IMR-90 (cell line): Measurements from ENCODE around the gene CEACAM8. TPM values are rescaled to one million over a fixed set of nuclear protein-coding genes. Genes with fewer than 3 reads are reported as not detected.
"Not testable (repeated sequence)": the region's sequence is repeated elsewhere in the genome, so short reads cannot be mapped to it uniquely, and the experiment has no call there.

Experiments
- ATAC-seq: fragments of 200-7000 bp; cut with Tn5 transposase; 2 replicates; pipeline ENCODE4 v1.9.1; 2020; ENCODE audit warnings: low read depth, mild to moderate bottlenecking, moderate library complexity
- BruUV-seq: library from RNA; stranded (reverse); fragments of 400-500 nt; replicated peaks from 2 replicates; lab custom pipeline; 2021; lab: Mats Ljungman, UMichigan
- CTCF ChIA-PET: fragments of 300-600 bp; formaldehyde crosslinking; extraction: SDS; loops from one replicate; lab custom pipeline; 2021; ENCODE audit warnings: antibody characterized with exemption; lab: Yijun Ruan, JAX
- POLR2A ChIA-PET: fragments of 300-600 bp; sonication (Branson Sonifier 250); formaldehyde crosslinking; loops from one replicate; lab custom pipeline; 2022; ENCODE audit warnings: antibody characterized with exemption; ENCODE audit not compliant: unreplicated experiment; lab: Charles Lee
- DNase-seq: peaks from one replicate; pipeline ENCODE4 v3.0.0; 2013
- H2AFZ ChIP-seq: replicated peaks from 2 replicates; pipeline ENCODE3; 2013; ENCODE audit warnings: low read length, mild to moderate bottlenecking; ENCODE audit not compliant: poor library complexity
- H2AK5ac ChIP-seq: 2 replicates; pipeline ENCODE4 v1.6.1; 2013; ENCODE audit warnings: low read depth, low read length, inconsistent platforms
- H2AK9ac ChIP-seq: replicated peaks from 2 replicates; pipeline ENCODE3; 2013; ENCODE audit warnings: mild to moderate bottlenecking, low read depth, low read length, moderate library complexity; ENCODE audit not compliant: poor library complexity
- H2BK120ac ChIP-seq: 2 replicates; pipeline ENCODE4 v1.6.1; 2013; ENCODE audit warnings: low read depth, low read length, inconsistent platforms
- H2BK15ac ChIP-seq: 3 replicates; pipeline ENCODE4 v1.6.1; 2013; ENCODE audit warnings: low read depth, low read length, inconsistent platforms
- H2BK20ac ChIP-seq: 2 replicates; pipeline ENCODE4 v1.6.1; 2013; ENCODE audit warnings: low read depth, mild to moderate bottlenecking, inconsistent platforms, low read length, moderate library complexity
- H2BK5ac ChIP-seq: 2 replicates; pipeline ENCODE4 v1.6.1; 2013; ENCODE audit warnings: mild to moderate bottlenecking, low read depth, low read length, inconsistent platforms; ENCODE audit not compliant: poor library complexity, severe bottlenecking
- H3K14ac ChIP-seq: replicated peaks from 2 replicates; pipeline ENCODE4 v1.6.1; 2013; ENCODE audit warnings: low read depth, low read length, inconsistent platforms
- H3K18ac ChIP-seq: 2 replicates; pipeline ENCODE4 v1.6.1; 2013; ENCODE audit warnings: low read depth, low read length, control low read depth
- H3K23ac ChIP-seq: 2 replicates; pipeline ENCODE4 v1.6.1; 2013; ENCODE audit warnings: low read depth, low read length, inconsistent platforms
- H3K27ac ChIP-seq: 2 replicates; pipeline ENCODE4 v1.5.1; 2013; ENCODE audit warnings: mild to moderate bottlenecking, control low read depth, low read length; ENCODE audit not compliant: insufficient read depth
- H3K27me3 ChIP-seq: 2 replicates; pipeline ENCODE4 v1.6.1; 2013; ENCODE audit warnings: low read length; ENCODE audit not compliant: control insufficient read depth, insufficient read depth
- H3K36me3 ChIP-seq: 2 replicates; pipeline ENCODE4 v1.6.1; 2013; ENCODE audit warnings: low read length, mixed read lengths; ENCODE audit not compliant: control insufficient read depth, insufficient read depth
- H3K4ac ChIP-seq: 2 replicates; pipeline ENCODE4 v1.6.1; 2013; ENCODE audit warnings: low read depth, low read length, inconsistent platforms
- H3K4me1 ChIP-seq: 2 replicates; pipeline ENCODE4 v1.6.1; 2013; ENCODE audit warnings: low read length, mixed read lengths; ENCODE audit not compliant: control insufficient read depth, insufficient read depth
- H3K4me2 ChIP-seq: 2 replicates; pipeline ENCODE4 v1.6.1; 2013; ENCODE audit warnings: low read depth, mild to moderate bottlenecking, control low read depth, low read length, moderate library complexity
- H3K4me3 ChIP-seq: 2 replicates; pipeline ENCODE4 v1.5.1; 2013; ENCODE audit warnings: low read depth, mild to moderate bottlenecking, control low read depth, low read length, moderate library complexity; ENCODE audit not compliant: insufficient read depth
- H3K56ac ChIP-seq: 2 replicates; pipeline ENCODE4 v1.6.1; 2013; ENCODE audit warnings: low read length, inconsistent platforms; ENCODE audit not compliant: insufficient read depth; ENCODE audit errors: extremely low read depth
- H3K79me1 ChIP-seq, 2 experiments: 2 replicates each; pipeline ENCODE4 v1.6.1; 2013; ENCODE audit warnings: low read length in 2 of 2, inconsistent platforms in 1 of 2, low read depth in 1 of 2
- H3K9ac ChIP-seq: 2 replicates; pipeline ENCODE4 v1.6.1; 2013; ENCODE audit warnings: low read depth, low read length, control low read depth
- H3K9me1 ChIP-seq: 2 replicates; pipeline ENCODE4 v1.6.1; 2013; ENCODE audit warnings: low read length, inconsistent platforms; ENCODE audit not compliant: insufficient read depth
- H3K9me3 ChIP-seq: 2 replicates; pipeline ENCODE4 v1.6.1; 2013; ENCODE audit warnings: low read length; ENCODE audit not compliant: control insufficient read depth, insufficient read depth
- H4K20me1 ChIP-seq: 2 replicates; pipeline ENCODE4 v1.6.1; 2013; ENCODE audit warnings: low read length, inconsistent platforms; ENCODE audit not compliant: insufficient read depth
- H4K5ac ChIP-seq: 2 replicates; pipeline ENCODE4 v1.6.1; 2013; ENCODE audit warnings: mild to moderate bottlenecking, low read depth, low read length, control low read depth
- H4K8ac ChIP-seq, 2 experiments: 2 replicates each; pipeline ENCODE4 v1.6.1; 2013; ENCODE audit warnings: low read depth in 2 of 2, low read length in 2 of 2, control low read depth in 1 of 2, inconsistent platforms in 1 of 2
- H4K91ac ChIP-seq: 2 replicates; pipeline ENCODE4 v1.6.1; 2013; ENCODE audit warnings: low read depth, low read length, inconsistent platforms; ENCODE audit not compliant: insufficient read depth
- WGBS, 2 experiments: methylation state at CpG; one replicate each; pipeline versions ENCODE4 v1.1.5 to v1.1.7; 2013; ENCODE audit warnings: missing lambda C conversion rate in 2 of 2; ENCODE audit not compliant: insufficient read length in 1 of 2; ENCODE audit errors: extremely low coverage in 2 of 2; 5-methylcytosine and 5-hydroxymethylcytosine counted together
- dilution Hi-C: fragments of 300-500 bp; cut with HindIII; formaldehyde crosslinking; loops from one replicate; pipeline ENCODE4 v1.14.3; 2018; ENCODE audit warnings: low sequenced_read_pairs; ENCODE audit not compliant: unreplicated experiment
- in situ Hi-C: fragments of 300-500 bp; cut with MboI; formaldehyde crosslinking; loops from 3 replicates; pipeline ENCODE4 v1.14.3; 2019; ENCODE audit warnings: low sequenced_read_pairs, inconsistent platforms, mixed read lengths
- intact Hi-C: fragments of 100-400 bp; cut with micrococcal nuclease; formaldehyde crosslinking; loops from 2 replicates; pipeline ENCODE4 v1.10.0; 2022
- polyA plus RNA-seq, 3 experiments: library from polyadenylated mRNA; depleted of rRNA; stranded (reverse); fragments of >200 nt; gene quantifications; 2 replicates each; pipeline ENCODE4 v1.2.3, GENCODE V29; 2012; ENCODE audit warnings: low replicate concordance in 1 of 3
- total RNA-seq: library from RNA; depleted of rRNA; stranded (reverse); fragments of >200 nt; gene quantifications from 2 replicates; pipeline ENCODE4 v1.2.3, GENCODE V29; 2012

Gene CEACAM8
- total and polyA plus RNA-seq, 2 of the 4 experiments (the other 2 are of a cell fraction) = not detected

DNA sequence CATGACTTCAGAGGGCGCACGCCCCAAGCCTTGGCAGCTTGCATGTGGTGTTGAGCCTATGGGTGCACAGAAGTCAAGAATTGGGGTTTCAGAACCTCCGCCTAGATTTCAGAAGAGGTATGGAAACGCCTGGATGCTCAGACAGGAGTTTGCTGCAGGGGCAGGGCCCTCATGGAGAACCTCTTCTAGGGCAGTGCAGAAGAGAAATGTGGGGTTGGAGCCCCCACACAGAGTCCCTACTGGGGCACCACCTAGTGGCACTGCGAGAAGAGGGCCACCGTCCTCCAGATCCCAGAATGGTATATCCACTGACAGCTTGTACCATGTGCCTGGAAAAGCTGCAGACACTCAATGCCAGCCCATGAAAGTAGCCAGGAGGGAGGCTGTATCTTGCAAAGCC is 44.2 kb downstream of the CEACAM8 start:
- WGBS, 2 experiments = no CpG with 5 or more reads among the region's 6 CpGs
- CTCF ChIA-PET = not testable (repeated sequence)

DNA sequence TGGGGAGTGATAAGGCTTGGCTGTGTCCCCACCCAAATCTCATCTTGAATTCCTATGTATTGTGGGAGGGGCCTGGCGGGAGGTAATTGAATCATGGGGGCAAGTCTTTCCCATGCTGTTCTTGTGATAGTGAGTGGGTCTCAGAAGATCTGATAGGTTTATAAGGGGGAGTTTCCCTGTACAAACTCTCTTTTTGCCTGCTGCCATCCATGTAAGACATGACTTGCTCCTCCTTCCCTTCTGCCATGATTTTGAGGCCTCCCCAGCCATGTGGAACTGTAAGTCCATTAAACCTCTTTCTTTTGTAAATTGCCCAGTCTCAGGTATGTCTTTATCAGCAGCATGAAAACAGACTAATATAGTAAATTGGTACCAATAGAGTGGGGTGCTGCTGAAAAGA is 45.7 kb downstream of the CEACAM8 start:
- CTCF ChIA-PET, H3K4me2 ChIP-seq, dilution Hi-C loops: not testable (repeated sequence)

More for the DNA sequence above, 44.2 kb downstream of the CEACAM8 start:
- H3K9ac ChIP-seq, dilution Hi-C loops, H3K27ac ChIP-seq, in situ Hi-C loops, H2AK9ac ChIP-seq, H2BK5ac ChIP-seq, H4K20me1 ChIP-seq, DNase-seq, H3K4me2 ChIP-seq, H2BK20ac ChIP-seq, H3K14ac ChIP-seq, H3K23ac ChIP-seq, ATAC-seq, H3K9me1 ChIP-seq, H2AK5ac ChIP-seq, H4K8ac ChIP-seq, H3K4ac ChIP-seq, H2BK120ac ChIP-seq, H2AFZ ChIP-seq, H2BK15ac ChIP-seq, H3K4me1 ChIP-seq, H4K91ac ChIP-seq, H4K5ac ChIP-seq, H3K36me3 ChIP-seq, H3K56ac ChIP-seq, H3K4me3 ChIP-seq, H3K18ac ChIP-seq, H3K9me3 ChIP-seq, H3K79me1 ChIP-seq, POLR2A ChIA-PET, BruUV-seq, intact Hi-C loops: not testable (repeated sequence)
- H3K27me3 ChIP-seq = peaks cover 38% of the 10 kb centered on the region

More for the DNA sequence above, 45.7 kb downstream of the CEACAM8 start:
- H2BK5ac ChIP-seq, H2AK9ac ChIP-seq, H4K91ac ChIP-seq, H3K23ac ChIP-seq, H2BK15ac ChIP-seq, H3K4ac ChIP-seq, intact Hi-C loops, H4K20me1 ChIP-seq, H2AFZ ChIP-seq, H2AK5ac ChIP-seq, H3K79me1 ChIP-seq, H4K8ac ChIP-seq, H3K9me3 ChIP-seq, H2BK20ac ChIP-seq, H2BK120ac ChIP-seq, H3K4me1 ChIP-seq, H4K5ac ChIP-seq, H3K27ac ChIP-seq, BruUV-seq, in situ Hi-C loops, H3K9ac ChIP-seq, H3K56ac ChIP-seq, DNase-seq, H3K4me3 ChIP-seq, ATAC-seq, H3K14ac ChIP-seq, H3K36me3 ChIP-seq, POLR2A ChIA-PET, H3K9me1 ChIP-seq, H3K18ac ChIP-seq: not testable (repeated sequence)
- peaks cover 29% of the 10 kb centered on the region for H3K27me3 ChIP-seq
- no CpG with 5 or more reads among the region's 1 CpG for WGBS, 2 experiments
